ENCODE results near the gene AP1G2.

AP1G2 gene

GRCh38 chr14:23536494-23536893, 31.1 kb downstream of the AP1G2 start:
- DNase-seq = no peak

GRCh38 chr14:23535943-23536342, 31.6 kb downstream of the AP1G2 start:
- DNase-seq = no peak

- DNase-seq = no peak
Measured at GRCh38 chr14:23533652-23534435, 33.7 kb downstream of the AP1G2 start.

- DNase-seq = no peak
Measured at GRCh38 chr14:23532658-23533057, 34.9 kb downstream of the AP1G2 start.

GRCh38 chr14:23531391-23531790, 36.2 kb downstream of the AP1G2 start:
- no peak for DNase-seq

GRCh38 chr14:23530375-23531055, 37.1 kb downstream of the AP1G2 start:
- DNase-seq = no peak

GRCh38 chr14:23529016-23529415, 38.6 kb downstream of the AP1G2 start:
- no peak for DNase-seq

GRCh38 chr14:23528555-23528954, 39.0 kb downstream of the AP1G2 start:
- no peak for DNase-seq

GRCh38 chr14:23525611-23526010, 42.0 kb downstream of the AP1G2 start:
- no peak for DNase-seq

GRCh38 chr14:23524954-23525353, 42.6 kb downstream of the AP1G2 start:
- DNase-seq = no peak

GRCh38 chr14:23523229-23524016, 44.2 kb downstream of the AP1G2 start:
- DNase-seq = no peak

GRCh38 chr14:23522643-23523198, 44.9 kb downstream of the AP1G2 start:
- DNase-seq = no peak

GRCh38 chr14:23521785-23522640, 45.6 kb downstream of the AP1G2 start:
- DNase-seq = no peak

- no peak for DNase-seq
Measured at GRCh38 chr14:23520899-23521533, 46.6 kb downstream of the AP1G2 start.

- DNase-seq = no peak
Measured at GRCh38 chr14:23518709-23519108, 48.9 kb downstream of the AP1G2 start.

GRCh38 chr14:23517650-23518326, 49.8 kb downstream of the AP1G2 start:
- DNase-seq = no peak

GRCh38 chr14:23514644-23514957, 53.0 kb downstream of the AP1G2 start:
- DNase-seq = no peak

GRCh38 chr14:23513818-23514643, 53.6 kb downstream of the AP1G2 start:
- peak; percentile 82 for DNase-seq

- peak; percentile 93 for DNase-seq
Measured at GRCh38 chr14:23513005-23513817, 54.4 kb downstream of the AP1G2 start.

- DNase-seq = peak; percentile 83
Measured at GRCh38 chr14:23512156-23512555, 55.4 kb downstream of the AP1G2 start.

Measured in DMS 273 treated with DMSO at 0.1 percent for 48 hours (cell line).